ENCODE data around the gene GREB1.

The GREB1 gene

DNA sequence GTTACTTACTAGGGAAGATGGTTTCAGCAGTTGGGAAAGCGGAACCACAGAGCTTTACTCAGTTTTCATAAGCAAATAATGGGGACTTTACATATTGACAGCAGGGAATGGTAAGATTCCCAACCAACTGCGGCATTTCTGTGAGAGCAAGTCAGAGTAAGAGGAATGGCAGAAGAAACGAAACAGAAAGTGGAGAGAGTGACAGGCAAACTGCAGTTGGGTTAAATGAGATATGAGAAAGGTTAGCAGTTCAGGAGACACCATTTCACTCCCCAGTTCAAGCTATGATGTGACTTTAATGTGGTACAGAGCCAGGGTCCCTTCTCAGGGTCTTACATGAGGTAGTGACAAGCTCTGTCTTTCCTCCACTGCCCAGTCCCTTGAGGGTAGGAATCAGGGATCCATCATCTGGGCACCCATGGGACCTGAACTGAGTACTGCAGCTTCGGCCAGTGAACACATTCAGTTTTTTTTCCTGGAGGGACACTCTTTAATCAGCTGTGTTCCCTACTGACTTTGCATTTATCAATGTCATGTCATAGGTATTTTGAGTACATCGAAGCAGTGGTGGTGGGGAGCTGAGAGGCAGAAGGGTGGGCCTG lies 33.0 kb upstream of the GREB1 start:
- Histone ChIP-seq H3K27ac (ENCODE audit: low read length) (no peak overlapping the region), H3K36me3 (ENCODE audit: control insufficient read depth in 1 of 2, insufficient read depth in 2 of 2, low read length in 2 of 2) (no peaks in the 10 kb centered on the region), H3K4me1 (ENCODE audit: control insufficient read depth in 1 of 2, insufficient read depth in 2 of 2, low read length in 2 of 2) (no peaks in the 10 kb centered on the region), H3K27me3 (ENCODE audit: low read depth, low read length) (no peaks in the 10 kb centered on the region), H3K9me3 (ENCODE audit: control insufficient read depth in 1 of 2, low read length in 2 of 2) (peaks cover 0 to 4% of the 10 kb centered on the region in 2 donors), H3K4me3 (ENCODE audit: low read depth in 1 of 2, low read length in 2 of 2) (no peak overlapping the region)

DNA sequence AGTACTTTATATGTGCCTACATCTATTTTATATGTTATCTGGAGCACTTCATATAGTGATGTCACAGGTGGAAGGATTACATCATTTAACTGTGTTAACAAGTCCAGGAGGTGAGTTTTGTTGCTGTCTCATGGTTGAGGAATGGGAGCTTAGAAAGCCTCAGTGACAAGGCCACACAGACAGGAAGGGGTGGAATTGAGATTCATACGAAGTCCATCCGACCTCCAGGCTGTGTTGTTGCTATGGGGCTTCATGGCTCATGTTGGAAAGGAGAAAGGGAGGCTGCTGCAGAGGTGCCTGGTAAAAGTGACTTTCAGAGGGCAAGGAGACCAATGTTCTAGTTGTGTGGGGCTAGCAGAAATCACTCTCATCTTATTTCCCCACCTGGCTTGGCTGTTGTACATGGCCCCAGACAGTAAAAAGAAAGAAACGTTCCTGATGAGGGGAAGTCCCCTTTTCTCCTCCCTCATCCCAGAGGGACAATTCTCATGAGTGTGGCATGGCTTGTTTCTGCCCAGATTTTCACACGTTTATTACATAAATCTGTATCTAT lies 31.0 kb upstream of the GREB1 start:
- no peaks in the 10 kb centered on the region for H3K4me1 ChIP-seq (ENCODE audit: control insufficient read depth in 1 of 2, insufficient read depth in 2 of 2, low read length in 2 of 2)
- H3K27ac ChIP-seq (ENCODE audit: low read length), result no peak overlapping the region
- H3K9me3 ChIP-seq (ENCODE audit: control insufficient read depth in 1 of 2, low read length in 2 of 2), result peaks cover 0 to 4% of the 10 kb centered on the region in 2 donors
- no peaks in the 10 kb centered on the region for H3K27me3 ChIP-seq (ENCODE audit: low read depth, low read length)
- H3K36me3 ChIP-seq (ENCODE audit: control insufficient read depth in 1 of 2, insufficient read depth in 2 of 2, low read length in 2 of 2), result no peaks in the 10 kb centered on the region
- no peak overlapping the region for H3K4me3 ChIP-seq (ENCODE audit: low read depth in 1 of 2, low read length in 2 of 2)

DNA sequence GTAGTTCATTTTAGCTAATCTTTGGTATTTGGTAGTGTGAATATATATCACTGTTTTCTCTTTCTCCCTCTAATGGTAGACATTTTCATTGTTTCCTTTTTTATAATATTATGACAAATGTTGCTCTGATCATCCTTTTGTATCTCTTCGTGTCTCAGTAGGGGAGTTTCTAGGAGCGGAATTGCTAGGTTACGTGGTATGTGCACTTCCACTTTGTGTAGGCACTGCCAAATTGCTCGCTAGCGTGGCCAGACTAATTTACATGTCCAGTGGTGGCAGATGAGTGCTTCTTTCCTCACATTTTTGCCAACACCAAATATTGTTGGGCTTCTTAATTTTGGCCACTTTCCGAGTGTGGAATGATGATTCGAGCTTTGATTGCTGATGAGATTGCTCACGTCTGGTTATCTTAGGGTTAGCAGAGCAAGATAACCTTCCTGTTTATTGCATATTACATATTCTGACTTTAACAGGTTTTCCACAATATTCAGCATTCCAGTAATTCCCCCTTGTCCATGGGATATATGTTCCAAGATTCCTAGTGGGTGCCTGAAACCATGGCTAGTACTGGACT lies 30.4 kb upstream of the GREB1 start:
- Histone ChIP-seq H3K27me3 (ENCODE audit: low read depth, low read length) (no peaks in the 10 kb centered on the region), H3K27ac (ENCODE audit: low read length) (no peak overlapping the region), H3K4me1 (ENCODE audit: control insufficient read depth in 1 of 2, insufficient read depth in 2 of 2, low read length in 2 of 2) (no peaks in the 10 kb centered on the region), H3K36me3 (ENCODE audit: control insufficient read depth in 1 of 2, insufficient read depth in 2 of 2, low read length in 2 of 2) (no peaks in the 10 kb centered on the region), H3K4me3 (ENCODE audit: low read depth in 1 of 2, low read length in 2 of 2) (no peak overlapping the region), H3K9me3 (ENCODE audit: control insufficient read depth in 1 of 2, low read length in 2 of 2) (peaks cover 0 to 4% of the 10 kb centered on the region in 2 donors)

DNA sequence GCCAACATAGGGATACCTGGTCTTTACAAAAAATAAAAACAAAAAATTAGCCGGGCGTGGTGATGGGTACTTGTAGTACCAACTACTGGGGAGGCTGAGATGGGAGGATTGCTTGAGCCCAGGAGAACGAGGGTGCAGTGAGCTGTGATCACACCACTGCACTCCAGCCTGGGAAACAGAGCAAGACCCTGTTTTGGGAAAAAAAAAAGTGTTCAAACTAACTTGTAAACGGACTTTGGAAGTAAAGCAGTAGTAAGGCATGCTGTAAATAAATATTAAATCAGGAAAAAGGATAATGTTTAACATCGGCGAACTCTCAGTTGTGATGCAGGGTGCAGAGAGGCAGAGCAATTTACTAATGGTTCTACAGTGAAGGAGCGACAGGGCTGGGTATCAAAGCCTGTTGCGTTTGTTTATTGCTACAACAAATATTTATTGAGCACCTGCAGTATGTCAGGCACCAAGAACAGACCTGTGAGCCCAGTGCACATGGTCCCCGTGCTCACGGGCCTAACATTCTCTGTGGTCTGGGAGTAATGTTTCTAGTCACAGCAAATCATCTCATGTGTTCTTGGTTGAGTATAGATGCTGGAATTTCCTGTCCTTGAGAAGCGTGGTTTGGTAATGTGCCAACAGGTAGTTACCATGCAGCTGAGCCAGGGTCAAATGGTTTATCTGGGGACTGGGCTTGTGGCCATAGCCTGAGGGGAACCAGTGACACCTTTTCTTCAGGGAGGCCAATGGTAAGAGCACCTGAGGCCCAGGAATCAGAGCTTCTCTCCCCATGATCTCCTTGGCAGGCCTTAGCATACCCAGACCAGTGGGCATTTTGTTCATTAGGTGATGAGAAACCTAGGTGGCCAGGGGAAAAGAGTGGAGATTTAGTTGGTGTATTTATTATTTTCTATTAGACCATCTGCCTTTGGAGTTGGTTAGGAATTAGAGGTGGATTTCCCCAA lies 27.9 kb upstream of the GREB1 start:
- no peak overlapping the region for H3K4me3 ChIP-seq (ENCODE audit: low read depth in 1 of 2, low read length in 2 of 2)
- H3K9me3 ChIP-seq (ENCODE audit: control insufficient read depth in 1 of 2, low read length in 2 of 2), result peaks cover 0 to 4% of the 10 kb centered on the region in 2 donors
- H3K27ac ChIP-seq (ENCODE audit: low read length), result no peak overlapping the region
- H3K4me1 ChIP-seq (ENCODE audit: control insufficient read depth in 1 of 2, insufficient read depth in 2 of 2, low read length in 2 of 2), result no peaks in the 10 kb centered on the region
- H3K27me3 ChIP-seq (ENCODE audit: low read depth, low read length), result no peaks in the 10 kb centered on the region
- H3K36me3 ChIP-seq (ENCODE audit: control insufficient read depth in 1 of 2, insufficient read depth in 2 of 2, low read length in 2 of 2), result no peaks in the 10 kb centered on the region

DNA sequence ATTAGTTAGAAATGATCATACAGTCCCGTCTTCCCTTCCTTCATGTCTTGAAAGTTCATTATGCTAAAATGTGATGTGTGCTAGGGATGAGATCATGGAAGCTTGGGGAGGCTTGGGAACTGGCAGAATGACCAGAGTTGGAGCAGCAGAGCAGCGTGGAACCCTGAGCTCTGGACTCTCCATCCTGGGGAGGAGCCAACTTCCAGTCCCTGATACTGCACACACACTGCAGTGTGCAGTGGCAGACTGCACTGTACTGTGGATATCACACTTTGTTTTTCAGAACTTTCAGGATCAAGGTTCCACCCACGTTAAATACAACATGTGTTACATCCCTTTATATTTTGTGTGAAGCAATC lies 27.3 kb upstream of the GREB1 start:
- Histone ChIP-seq H3K9me3 (ENCODE audit: control insufficient read depth in 1 of 2, low read length in 2 of 2) (peaks cover 0 to 4% of the 10 kb centered on the region in 2 donors), H3K4me3 (ENCODE audit: low read depth in 1 of 2, low read length in 2 of 2) (no peak overlapping the region), H3K27ac (ENCODE audit: low read length) (no peak overlapping the region), H3K27me3 (ENCODE audit: low read depth, low read length) (no peaks in the 10 kb centered on the region), H3K36me3 (ENCODE audit: control insufficient read depth in 1 of 2, insufficient read depth in 2 of 2, low read length in 2 of 2) (no peaks in the 10 kb centered on the region), H3K4me1 (ENCODE audit: control insufficient read depth in 1 of 2, insufficient read depth in 2 of 2, low read length in 2 of 2) (no peaks in the 10 kb centered on the region)

DNA sequence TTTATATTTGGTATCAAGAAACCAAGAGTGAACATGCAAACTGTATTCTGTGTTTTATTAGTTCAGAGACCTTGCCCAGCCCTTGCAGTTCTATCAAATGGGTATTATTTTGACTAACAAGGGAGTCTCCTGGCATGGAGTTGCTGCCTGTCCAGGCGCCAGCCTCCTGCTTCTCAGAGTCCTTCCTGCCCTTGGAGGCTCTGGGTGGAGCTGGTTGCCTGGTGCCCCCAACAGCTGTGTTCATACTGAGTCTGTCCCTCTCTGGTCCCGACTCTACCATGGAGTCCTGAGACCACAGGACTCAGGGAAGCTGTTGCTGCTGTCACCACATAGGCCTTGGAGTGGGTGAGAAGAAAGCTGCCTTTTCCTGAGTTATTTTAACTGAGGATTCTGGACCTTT lies 26.3 kb upstream of the GREB1 start:
- Histone ChIP-seq H3K27ac (ENCODE audit: low read length) (no peak overlapping the region), H3K9me3 (ENCODE audit: control insufficient read depth in 1 of 2, low read length in 2 of 2) (peaks cover 0 to 4% of the 10 kb centered on the region in 2 donors)

DNA sequence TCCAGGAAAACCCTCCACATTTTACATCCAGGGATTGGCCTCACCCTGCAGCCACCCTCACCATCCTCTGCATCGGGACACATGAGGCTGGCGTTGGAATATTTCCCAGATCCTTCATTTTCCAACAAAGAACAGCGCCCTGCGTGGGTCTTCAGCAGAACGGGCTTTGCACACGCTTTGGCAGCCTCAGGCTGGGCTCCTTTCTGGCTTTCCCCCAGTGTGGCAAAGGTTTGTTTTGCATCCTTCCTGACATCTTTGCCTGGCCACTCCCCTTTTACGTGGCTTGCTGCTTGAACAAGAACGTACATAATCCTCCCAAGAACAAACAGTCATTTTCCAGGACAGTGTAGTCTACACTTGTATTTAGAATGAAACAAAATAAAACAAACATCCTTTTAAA lies 25.6 kb upstream of the GREB1 start:
- H3K9me3 ChIP-seq (ENCODE audit: control insufficient read depth in 1 of 2, low read length in 2 of 2), result peaks cover 0 to 3% of the 10 kb centered on the region in 2 donors
- H3K4me3 ChIP-seq (ENCODE audit: low read depth in 1 of 2, low read length in 2 of 2), result no peak overlapping the region
- H3K27me3 ChIP-seq (ENCODE audit: low read depth, low read length), result no peaks in the 10 kb centered on the region
- no peaks in the 10 kb centered on the region for H3K4me1 ChIP-seq (ENCODE audit: control insufficient read depth in 1 of 2, insufficient read depth in 2 of 2, low read length in 2 of 2)
- no peaks in the 10 kb centered on the region for H3K36me3 ChIP-seq (ENCODE audit: control insufficient read depth in 1 of 2, insufficient read depth in 2 of 2, low read length in 2 of 2)
- no peak overlapping the region for H3K27ac ChIP-seq (ENCODE audit: low read length)

More for the DNA sequence above, 26.3 kb upstream of the GREB1 start:
- Histone ChIP-seq H3K27me3 (ENCODE audit: low read depth, low read length) (no peaks in the 10 kb centered on the region), H3K4me3 (ENCODE audit: low read depth in 1 of 2, low read length in 2 of 2) (no peak overlapping the region), H3K4me1 (ENCODE audit: control insufficient read depth in 1 of 2, insufficient read depth in 2 of 2, low read length in 2 of 2) (no peaks in the 10 kb centered on the region), H3K36me3 (ENCODE audit: control insufficient read depth in 1 of 2, insufficient read depth in 2 of 2, low read length in 2 of 2) (no peaks in the 10 kb centered on the region)

DNA sequence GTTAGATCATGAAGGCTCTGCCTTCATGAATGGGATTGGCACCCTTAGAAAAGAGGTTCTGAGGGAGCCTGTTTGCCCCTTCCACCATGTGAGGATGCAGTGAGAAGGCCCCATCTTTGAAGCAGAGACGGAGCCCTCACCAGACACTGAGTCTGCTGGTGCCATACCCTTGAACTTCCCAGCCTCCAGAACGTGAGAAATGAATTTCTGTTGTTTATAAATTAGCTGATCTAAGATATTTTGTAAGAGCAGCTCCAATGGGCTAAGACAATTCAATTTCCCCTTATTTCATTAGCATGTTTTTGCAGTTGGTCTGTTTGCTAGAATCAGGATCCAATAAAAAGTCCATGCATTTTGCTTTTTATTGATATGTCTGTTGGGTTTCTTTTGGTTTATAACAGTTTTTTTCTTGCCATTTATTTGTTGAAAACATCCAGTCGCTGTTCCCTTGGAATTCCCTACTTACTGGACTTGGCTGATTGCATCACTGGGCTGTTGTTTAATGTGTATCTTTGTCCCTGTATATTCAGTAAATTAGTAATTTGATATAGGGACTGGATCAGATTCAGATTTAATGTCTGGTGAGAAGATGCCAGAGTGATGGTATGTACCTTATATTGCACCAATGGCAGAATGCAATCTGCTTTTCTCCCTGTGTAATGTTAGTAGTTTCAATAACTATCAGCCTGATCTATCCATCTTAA lies 24.0 kb upstream of the GREB1 start:
- no peaks in the 10 kb centered on the region for H3K9me3 ChIP-seq (ENCODE audit: control insufficient read depth in 1 of 2, low read length in 2 of 2)
- H3K27me3 ChIP-seq (ENCODE audit: low read depth, low read length), result no peaks in the 10 kb centered on the region
- no peaks in the 10 kb centered on the region for H3K4me1 ChIP-seq (ENCODE audit: control insufficient read depth in 1 of 2, insufficient read depth in 2 of 2, low read length in 2 of 2)
- no peak overlapping the region for H3K4me3 ChIP-seq (ENCODE audit: low read depth in 1 of 2, low read length in 2 of 2)
- no peaks in the 10 kb centered on the region for H3K36me3 ChIP-seq (ENCODE audit: control insufficient read depth in 1 of 2, insufficient read depth in 2 of 2, low read length in 2 of 2)
- no peak overlapping the region for H3K27ac ChIP-seq (ENCODE audit: low read length)

DNA sequence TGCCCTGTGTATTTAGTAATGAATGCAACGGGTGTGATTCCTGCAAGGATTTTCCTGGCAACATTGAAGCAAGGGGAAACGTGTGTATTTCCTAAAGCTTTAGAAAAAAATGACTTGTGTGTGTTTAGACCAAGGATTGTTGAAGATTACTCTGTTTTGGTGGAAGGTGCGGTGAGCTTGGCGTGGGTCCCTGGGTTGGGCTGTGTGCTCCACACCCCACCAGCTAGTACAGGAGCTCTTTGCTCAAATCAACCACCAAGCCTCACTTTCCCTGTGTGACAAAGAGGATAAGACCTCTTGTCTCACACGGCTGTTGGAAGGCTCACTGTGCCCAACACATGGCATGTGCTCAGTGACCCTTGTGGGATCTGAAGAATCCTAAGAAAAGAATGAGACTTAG lies 21.4 kb upstream of the GREB1 start:
- Histone ChIP-seq H3K27me3 (ENCODE audit: low read depth, low read length) (no peaks in the 10 kb centered on the region), H3K27ac (ENCODE audit: low read length) (no peak overlapping the region), H3K9me3 (ENCODE audit: control insufficient read depth in 1 of 2, low read length in 2 of 2) (no peaks in the 10 kb centered on the region), H3K36me3 (ENCODE audit: control insufficient read depth in 1 of 2, insufficient read depth in 2 of 2, low read length in 2 of 2) (no peaks in the 10 kb centered on the region), H3K4me1 (ENCODE audit: control insufficient read depth in 1 of 2, insufficient read depth in 2 of 2, low read length in 2 of 2) (no peaks in the 10 kb centered on the region), H3K4me3 (ENCODE audit: low read depth in 1 of 2, low read length in 2 of 2) (no peak overlapping the region)

DNA sequence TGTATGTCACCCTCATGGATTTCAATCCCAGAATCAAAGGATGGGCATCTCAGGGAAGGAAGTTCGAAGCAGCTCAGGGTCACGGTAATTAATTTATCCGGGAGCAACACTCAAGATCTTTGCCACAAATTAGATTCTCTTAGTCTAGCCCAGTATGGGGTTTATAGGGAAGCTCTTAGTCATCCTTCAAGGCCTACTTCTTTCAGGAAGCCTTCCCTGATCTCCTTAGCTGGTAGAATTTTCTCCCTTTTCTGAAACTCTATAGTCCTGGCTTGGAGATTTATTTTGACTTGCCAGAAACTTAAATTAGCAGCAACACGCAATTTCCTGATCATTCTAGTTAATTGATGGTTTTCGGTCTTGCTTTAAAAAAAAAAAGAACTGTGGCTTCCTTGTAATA lies 20.5 kb upstream of the GREB1 start:
- Histone ChIP-seq H3K27ac (ENCODE audit: low read length) (no peak overlapping the region), H3K4me3 (ENCODE audit: low read depth in 1 of 2, low read length in 2 of 2) (no peak overlapping the region), H3K36me3 (ENCODE audit: control insufficient read depth in 1 of 2, insufficient read depth in 2 of 2, low read length in 2 of 2) (no peaks in the 10 kb centered on the region)

More for the DNA sequence above, 20.5 kb upstream of the GREB1 start:
- H3K27me3 ChIP-seq (ENCODE audit: low read depth, low read length), result no peaks in the 10 kb centered on the region
- no peaks in the 10 kb centered on the region for H3K9me3 ChIP-seq (ENCODE audit: control insufficient read depth in 1 of 2, low read length in 2 of 2)
- no peaks in the 10 kb centered on the region for H3K4me1 ChIP-seq (ENCODE audit: control insufficient read depth in 1 of 2, insufficient read depth in 2 of 2, low read length in 2 of 2)
